Fibroblast of upper back skin (primary cell): ENCODE measurements around the gene ACTR3C.
A peak's percentile ranks its signal among the peaks of the same experiment; 100 is the strongest.

Source experiments
- DNase-seq: peaks from one replicate; pipeline ENCODE4 v3.0.0-alpha.2; 2013

The ACTR3C gene

DNA sequence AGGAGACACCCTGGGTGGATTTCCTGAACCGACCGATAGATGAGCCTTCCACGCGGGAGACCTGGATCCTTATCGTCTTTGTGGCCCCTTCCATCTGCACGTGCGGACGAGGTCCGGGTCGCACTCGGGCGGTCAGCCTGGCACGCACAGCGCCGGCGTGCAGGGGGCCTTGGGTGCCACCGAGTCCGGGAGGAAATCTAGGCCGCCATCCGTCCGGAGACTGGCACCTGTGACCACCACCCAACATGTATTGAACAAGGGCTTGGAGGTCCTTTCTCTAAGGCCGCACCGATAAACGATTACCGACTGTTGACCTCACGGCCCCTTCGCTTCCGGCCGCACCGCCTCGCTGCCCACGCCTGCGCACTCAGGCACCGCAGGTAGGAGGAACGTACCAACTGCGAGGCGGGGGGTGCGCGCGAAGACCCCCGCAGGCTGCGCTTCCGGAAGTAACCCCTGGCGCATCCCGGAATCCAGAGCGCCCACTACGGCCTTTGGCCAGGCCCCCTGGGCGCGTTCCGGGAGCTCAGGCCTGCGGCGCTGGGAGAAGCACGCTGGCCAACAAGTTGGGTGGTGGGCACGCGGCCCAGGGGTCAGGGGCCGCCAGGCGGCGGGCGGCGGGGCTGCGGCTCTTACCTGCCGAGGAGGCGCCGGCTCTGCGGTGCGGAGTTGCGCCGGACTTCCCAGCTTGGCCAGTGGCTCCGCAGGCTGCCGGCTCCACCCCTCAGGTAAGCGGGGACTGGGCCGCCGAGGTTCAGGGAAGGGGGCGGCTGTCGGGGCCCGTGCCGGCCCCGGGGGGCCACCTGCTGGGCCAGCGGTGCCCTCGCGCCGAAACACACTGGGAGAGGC lies at the start of gene ACTR3C, which contains the start of gene LRRC61:
TSS of gene ACTR3C (minus strand) at position 713 of the 849 bp plus-strand sequence. CDS start 28,249 bp downstream, outside the sequence.
TSS of gene LRRC61 (plus strand) at position 523 of the 849 bp plus-strand sequence. CDS start 13,507 bp downstream, outside the sequence.
- DNase-seq, result no peak

DNA sequence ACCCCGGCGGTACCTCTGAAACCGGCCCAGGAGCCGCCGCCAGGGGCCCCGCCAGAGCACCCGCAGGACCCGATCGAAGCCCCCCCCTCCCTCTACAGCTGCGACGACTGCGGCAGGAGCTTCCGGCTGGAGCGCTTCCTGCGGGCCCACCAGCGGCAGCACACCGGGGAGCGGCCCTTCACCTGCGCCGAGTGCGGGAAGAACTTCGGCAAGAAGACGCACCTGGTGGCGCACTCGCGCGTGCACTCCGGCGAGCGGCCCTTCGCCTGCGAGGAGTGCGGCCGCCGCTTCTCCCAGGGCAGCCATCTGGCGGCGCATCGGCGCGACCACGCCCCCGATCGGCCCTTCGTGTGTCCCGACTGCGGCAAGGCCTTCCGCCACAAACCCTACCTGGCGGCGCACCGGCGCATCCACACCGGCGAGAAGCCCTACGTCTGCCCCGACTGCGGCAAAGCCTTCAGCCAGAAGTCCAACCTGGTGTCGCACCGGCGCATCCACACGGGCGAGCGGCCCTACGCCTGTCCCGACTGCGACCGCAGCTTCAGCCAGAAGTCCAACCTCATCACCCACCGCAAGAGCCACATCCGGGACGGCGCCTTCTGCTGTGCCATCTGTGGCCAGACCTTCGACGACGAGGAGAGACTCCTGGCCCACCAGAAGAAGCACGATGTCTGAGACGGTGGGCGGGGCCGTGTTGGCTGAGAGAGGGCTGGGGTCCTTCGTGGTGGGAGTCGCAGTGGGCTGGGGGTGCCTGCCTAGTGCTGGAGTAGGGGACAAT lies 49.1 kb upstream of the ACTR3C start:
- no peak for DNase-seq

- no peak for DNase-seq
Observed at GRCh38 chr7:150371996-150372270, 48.6 kb upstream of the ACTR3C start.

DNA sequence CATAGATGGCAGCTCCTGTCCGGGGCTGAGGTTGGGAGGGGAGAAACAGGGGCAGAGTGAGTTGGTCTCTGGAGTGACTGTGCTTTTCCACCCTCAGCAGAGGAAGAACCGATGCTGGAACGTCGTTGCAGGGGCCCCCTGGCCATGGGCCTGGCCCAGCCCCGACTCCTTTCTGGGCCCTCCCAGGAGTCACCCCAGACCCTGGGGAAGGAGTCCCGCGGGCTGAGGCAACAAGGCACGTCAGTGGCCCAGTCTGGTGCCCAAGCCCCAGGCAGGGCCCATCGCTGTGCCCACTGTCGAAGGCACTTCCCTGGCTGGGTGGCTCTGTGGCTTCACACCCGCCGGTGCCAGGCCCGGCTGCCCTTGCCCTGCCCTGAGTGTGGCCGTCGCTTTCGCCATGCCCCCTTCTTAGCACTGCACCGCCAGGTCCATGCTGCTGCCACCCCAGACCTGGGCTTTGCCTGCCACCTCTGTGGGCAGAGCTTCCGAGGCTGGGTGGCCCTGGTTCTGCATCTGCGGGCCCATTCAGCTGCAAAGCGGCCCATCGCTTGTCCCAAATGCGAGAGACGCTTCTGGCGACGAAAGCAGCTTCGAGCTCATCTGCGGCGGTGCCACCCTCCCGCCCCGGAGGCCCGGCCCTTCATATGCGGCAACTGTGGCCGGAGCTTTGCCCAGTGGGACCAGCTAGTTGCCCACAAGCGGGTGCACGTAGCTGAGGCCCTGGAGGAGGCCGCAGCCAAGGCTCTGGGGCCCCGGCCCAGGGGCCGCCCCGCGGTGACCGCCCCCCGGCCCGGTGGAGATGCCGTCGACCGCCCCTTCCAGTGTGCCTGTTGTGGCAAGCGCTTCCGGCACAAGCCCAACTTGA lies 48.0 kb upstream of the ACTR3C start:
- no peak for DNase-seq

- peak; percentile 43 for DNase-seq
Observed at GRCh38 chr7:150370612-150371071, 47.3 kb upstream of the ACTR3C start.

DNA sequence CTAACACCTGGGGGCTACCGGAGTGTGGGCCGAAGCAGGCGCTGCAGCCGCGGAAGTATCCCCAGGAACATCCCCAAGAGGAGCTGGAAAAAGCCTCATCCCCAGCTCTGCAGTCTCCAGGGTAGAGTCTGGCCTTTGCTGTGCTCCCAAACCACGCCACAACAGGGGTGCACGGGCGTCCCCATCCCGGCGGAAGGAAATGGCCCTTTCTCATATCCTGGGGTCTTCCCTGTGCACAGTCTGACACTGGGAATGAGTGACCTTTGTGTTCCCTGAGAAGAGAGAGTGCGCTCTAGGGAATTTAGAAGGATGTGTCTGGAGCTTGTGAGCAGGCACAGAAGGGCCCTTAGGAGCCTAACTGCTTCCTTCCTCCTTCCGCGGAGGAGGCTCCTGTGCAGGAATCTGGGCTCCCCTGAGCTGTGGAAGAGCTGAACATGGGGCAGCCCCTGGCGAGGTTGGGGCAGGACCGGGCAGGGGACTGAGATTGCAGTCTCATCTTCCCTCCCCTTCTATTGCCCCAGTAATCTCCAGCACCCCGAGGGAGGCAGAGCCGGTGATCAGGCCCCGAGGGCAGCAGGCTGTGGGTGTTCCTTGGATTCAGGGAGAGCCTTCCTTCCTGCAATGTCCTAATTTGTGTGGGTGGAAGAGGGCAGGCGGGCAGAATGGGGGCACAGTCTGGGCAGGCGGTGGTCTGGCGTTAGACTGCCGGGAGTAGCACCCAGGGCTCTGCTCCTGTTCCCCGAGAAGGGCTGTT lies 46.6 kb upstream of the ACTR3C start:
- no peak for DNase-seq

- DNase-seq, result peak; percentile 64
Observed at GRCh38 chr7:150368884-150369747, 45.8 kb upstream of the ACTR3C start.

DNA sequence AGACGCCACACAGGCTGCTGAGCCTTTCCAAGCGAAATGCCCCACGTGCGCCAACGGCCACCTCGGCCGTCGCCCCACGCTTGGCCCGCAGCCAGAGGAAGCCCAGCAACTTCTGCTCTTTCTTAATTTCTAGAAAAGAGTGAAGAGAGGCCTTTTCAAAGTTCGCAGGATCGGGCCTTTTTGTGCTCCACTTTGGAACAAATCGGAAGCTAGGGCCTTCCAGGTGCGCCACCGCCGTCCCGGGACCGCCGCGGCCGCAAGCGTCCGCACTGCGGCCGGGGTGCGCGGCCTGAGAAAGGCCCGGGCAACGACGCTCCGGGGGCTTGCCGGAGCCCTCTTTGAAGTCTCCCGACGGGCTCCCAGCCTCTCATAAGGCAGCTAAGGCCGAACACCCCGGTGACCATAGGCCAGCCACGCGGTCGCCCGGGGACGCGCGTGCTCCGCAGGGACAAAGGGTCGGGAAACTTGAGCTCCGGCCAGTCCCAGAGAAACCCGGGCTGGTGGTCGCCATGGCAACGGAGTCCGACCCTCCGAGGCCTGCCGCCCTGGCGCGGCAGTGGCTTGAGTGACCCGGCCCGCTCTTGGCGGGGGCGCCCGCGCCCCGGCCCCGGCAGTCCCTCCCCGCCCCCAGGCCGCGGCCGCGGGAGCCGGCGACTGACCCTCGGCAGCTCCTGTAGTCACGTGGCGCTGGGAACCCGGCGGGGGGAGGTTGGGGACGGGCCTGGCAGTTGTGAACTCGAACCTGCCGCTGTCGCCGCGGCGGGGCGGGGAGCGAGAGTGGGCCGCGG lies 44.9 kb upstream of the ACTR3C start, which contains the start of gene REPIN1:
TSS of gene REPIN1 (plus strand) at position 727 of the 788 bp plus-strand sequence. CDS start 890 bp downstream, outside the sequence.
- peak; percentile 81 for DNase-seq

DNA sequence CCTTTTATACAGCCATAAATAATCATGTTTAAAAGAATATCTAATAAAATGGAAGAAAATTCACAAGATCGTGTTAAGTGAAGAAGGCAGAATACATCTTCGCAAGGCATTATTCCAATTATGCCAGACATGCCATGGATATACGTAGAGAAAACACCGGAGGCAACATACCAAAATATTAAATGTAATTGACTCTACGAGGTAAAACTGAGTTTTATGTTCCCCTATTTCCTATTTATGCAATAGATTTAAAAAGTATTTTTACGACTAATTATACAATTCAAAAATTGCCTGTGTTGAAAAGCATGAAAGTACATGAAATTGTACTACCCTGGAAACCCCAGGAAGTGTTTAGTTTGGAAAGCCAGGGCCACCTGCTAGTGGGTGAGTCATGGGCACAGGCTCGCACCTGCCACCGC lies 44.3 kb upstream of the ACTR3C start:
- DNase-seq, result no peak

DNA sequence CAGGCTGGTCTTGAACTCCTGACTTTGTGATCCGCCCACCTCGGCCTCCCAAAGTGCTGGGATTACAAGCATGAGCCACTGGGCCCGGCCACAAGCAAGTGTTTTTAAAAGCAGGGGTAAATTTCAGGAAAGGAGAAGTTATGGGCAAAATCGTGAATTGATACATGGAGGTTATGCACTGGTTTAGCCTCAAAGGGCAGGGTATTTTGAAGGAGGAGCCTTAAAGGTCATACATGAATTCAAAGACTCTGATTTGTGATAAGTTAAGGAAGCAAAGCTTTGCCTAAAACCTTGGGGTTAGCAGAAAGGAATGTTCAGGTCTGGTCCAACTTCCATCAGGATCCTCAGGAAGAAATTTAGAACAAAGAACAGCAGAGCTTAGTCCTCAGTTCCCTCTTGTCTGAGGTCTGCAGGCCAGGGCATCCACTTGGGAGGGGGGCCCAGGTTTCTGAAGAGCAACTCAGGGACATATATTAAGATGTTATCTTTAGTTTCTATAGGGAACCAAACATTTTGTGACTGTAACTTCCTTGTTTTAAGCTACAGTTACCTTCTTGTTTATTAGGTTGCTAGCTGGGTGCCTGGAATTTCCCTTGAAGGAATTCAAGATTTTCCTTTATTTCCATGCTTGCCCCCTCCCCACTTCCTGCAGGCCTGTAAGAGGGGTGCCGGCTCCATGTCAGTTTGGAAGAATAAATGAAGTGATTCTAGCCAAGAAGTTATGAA lies 42.5 kb upstream of the ACTR3C start:
- DNase-seq, result no peak

DNA sequence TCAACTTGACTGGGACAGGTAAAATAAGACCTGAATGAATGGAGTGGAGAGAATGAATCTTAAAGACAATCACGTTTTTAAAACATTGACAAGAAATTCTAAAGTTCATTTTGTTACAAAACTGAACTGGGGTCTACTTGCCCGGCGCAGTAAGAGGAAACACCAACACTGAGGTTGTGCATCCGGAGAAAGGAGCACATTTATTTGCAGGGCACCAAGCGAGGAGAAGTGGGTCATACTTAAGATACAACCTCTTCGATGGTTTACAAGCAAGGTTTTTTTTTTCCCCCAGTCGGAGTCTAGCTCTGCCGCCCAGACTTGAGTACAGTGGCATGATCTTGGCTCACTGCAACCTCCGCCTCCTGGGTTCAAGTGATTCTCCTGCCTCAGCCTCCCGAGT lies 41.8 kb upstream of the ACTR3C start:
- DNase-seq, result no peak

- no peak for DNase-seq
Observed at GRCh38 chr7:150363872-150364271, 40.5 kb upstream of the ACTR3C start.

GRCh38 chr7:150363370-150363769 lies 40.0 kb upstream of the ACTR3C start:
- no peak for DNase-seq

- no peak for DNase-seq
Observed at GRCh38 chr7:150361807-150362621, 38.7 kb upstream of the ACTR3C start.

- no peak for DNase-seq
Observed at GRCh38 chr7:150361402-150361801, 38.1 kb upstream of the ACTR3C start.

GRCh38 chr7:150360363-150361058 lies 37.2 kb upstream of the ACTR3C start:
- DNase-seq, result no peak

DNA sequence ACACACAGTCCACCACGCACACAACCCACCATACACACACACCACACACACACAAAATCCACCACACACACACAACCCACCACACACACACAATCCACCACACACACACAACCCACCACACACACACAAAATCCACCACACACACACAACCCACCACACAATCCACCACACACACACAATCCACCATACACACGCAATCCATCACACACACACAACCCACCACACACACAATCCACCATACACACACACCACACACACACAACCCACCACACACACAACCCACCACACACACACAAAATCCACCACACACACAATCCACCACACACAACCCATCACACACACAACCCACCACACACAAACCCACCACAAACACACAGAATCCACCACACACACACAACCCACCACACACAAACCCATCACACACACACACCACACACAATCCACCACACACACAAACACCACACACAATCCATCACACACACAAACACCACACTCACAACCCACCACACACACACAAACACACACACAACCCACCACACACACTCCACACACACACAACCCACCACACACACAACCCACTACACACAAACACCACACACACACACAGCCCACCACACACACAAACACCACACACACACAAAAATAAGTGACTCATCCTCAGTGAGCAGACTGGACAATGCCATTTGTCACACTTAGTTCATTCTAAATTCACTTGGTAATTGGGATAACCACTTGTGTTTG lies 36.4 kb upstream of the ACTR3C start:
- no peak for DNase-seq
